ENCODE results near the gene TLE3.

Gene TLE3

DNA sequence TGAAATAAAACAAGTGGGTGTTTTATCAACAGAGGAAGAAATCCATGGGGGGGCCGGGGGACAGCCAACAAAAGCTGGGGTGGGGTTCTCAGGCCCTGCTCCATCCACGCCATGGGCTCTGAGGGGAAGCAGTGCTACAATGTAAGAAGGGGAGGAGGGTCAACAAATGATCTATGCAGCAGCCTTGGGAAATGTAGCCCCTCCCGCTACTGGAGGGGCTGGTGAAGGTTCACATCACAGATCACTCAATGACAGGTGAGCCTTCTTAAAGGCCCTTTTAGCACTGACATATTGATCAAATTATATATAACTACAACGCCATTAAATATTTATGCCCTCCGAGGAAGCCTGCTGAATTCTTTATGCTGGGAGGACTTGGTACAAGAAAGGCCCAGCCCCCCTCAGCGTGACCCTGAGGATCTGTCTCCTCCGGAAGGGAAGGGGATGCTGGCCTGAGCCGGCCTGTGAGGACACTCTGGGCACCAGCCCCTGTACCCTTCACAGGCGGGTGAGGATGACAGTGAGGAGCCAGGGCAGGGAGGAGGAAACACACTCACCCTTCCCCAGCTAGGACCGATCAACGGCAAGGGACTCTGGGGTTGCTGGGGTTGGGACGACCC is 15.3 kb downstream of the TLE3 start:
- no peak for DNase-seq (ENCODE audit: low read depth)

DNA sequence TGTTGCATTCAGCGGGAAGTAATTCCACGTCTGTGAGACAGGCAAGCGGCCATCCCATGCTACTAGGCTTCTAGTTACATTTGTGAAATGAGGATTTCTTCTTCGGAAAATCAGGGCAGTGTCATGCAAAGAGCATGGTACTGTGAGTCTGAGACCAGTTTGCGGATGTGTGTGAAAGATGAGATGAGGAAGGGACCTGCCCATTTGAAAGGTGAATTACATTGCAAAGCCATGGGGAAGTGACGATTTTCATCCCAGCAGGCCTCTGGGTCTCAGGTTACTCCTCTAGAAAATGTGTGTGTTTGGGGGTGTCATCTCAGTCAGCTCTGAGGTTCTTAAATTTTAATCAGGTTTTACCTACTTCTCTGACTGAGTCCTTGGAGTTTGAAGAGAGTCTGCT is 16.1 kb downstream of the TLE3 start:
- DNase-seq (ENCODE audit: low read depth) = no peak

DNA sequence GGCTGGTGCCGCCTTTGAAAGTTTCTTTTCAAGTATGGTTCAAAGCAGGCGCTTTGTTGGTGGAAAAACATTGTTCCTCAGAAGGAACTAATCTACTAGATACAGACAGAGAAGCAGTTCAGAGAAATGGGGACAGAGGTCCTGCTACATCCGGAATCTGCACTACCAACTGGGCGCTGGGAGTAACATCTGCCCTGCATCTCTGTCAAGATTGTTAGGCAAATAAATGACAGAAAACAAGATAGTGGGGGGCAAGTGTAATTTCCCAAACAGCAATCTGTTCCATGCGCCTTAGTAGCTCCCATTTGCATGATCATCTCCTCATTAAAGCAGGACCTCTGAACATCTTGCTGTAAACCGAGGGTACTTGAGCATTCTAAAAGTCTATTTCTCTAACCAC is 17.4 kb downstream of the TLE3 start:
- DNase-seq (ENCODE audit: low read depth) = no peak

DNA sequence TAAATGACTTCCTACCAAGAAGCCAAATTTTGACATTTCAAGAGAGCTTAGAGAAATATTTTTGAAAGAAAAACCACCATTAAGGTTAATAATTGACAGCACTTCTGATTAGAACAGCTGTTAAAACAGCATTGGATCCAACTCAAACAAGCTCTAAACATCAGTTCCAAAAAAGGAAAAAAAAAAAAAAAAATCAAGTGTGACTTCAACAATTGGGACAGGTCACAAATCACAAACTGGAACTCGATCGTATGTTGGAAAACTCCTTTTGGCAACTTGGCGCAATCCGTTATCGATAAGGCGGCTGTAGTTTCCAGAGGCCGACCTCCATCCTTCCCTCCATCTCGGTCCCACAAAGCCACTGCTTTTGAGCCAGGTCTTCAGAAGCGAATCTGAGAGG is 17.8 kb downstream of the TLE3 start:
- no peak for DNase-seq (ENCODE audit: low read depth)

DNA sequence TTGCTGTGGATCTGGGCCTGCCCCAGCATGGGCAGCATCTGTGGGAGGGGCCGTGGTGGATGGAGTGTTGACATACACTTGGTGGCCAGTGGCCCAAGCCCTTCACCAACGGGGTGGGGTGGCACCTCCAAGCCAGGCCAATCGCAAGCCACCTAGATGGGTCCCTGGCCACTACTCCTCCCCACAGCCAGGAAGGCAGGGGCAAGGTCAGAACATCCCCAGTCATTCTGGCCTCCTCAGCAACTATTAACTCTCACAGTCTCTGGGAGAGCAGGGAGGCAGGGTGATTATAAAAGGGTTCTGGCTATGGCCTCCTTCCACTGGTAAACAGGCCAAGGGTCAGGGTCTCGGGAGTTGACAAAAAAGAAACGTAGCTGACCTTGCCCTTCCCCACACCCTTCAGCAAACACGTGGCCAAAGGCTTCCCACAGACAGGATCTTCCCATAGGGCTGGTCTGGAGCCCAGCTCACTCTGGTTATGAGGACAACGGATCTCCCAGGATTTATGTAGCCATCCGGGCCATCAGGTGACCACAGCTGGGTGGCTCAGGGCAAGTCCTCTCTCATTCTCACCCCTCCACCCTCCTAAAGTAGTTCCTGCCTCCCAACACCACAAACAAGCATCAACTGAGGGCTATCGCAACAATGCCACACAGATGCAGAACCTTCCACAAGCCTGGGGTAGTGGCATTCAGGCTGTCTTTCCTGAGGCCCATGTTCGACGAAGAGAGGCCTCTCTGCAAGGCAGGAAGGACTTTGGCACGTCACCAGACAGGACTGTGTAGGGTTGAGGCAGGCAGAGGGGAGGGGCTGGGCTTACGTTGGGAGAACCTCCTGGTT is 18.9 kb downstream of the TLE3 start:
- DNase-seq (ENCODE audit: low read depth) = no peak

DNA sequence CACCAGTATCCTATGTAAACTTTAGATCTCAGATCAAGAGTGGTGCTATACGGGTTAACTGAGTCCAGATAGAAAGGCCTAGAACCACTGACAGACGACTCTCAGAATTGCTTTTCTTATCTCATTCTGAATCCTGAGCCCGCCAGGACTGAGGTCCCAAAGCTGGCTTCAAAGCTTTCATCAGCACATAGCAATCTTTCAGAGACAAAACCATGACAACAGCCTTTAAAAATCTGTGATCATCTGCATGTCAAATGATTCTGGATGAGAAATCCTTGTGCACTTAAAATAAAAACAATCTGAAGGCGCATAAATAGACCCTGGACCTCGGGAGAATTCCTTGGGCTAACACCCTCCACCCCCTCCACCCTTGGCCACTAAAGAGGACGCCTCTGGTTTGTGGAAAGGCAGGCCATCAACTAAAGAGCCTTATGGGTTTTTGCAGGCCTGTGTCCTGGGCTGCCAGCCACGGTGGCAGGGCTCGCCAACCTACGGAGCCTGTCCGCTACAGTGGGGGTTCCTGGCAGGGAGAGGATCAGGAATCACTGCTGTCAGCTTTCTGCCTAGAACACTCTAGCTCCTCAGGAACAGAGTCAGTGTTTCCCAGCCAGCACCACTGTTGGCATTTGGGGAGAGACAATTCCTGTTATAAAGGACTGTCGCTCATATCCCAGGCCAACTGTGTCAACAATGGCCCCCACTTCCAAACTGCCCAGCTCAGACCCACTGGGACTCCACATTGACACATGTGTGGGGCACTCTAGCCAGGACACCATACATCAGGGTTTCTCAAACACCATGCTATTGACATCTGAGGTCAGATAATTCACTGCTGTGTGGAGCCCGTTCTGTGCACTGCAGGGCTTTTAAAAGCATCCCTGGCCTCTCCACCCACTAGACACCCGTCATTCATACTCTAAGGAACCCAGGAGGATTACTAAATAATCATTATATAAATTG is 20.2 kb downstream of the TLE3 start:
- DNase-seq (ENCODE audit: low read depth) = no peak

DNA sequence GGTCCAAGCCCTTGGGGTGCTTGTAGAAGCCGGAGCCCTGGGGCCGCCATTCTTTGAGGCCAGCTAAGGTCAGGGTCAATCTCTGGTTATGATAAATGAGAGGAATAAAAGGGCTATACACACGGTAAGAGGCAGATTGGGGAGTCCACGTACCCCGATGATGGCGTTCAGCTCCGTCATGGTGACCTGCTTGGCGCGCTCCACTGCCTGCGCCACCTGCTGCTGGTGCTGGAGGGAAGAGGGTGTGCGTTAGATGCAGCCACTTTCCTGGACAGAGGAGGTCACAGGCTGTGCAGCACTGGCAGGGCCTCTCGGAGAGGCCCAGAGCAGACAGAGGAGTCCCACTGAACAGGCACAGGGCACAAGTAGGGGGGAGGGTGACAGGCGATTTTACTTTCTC is 23.3 kb downstream of the TLE3 start:
- no peak for DNase-seq (ENCODE audit: low read depth)

DNA sequence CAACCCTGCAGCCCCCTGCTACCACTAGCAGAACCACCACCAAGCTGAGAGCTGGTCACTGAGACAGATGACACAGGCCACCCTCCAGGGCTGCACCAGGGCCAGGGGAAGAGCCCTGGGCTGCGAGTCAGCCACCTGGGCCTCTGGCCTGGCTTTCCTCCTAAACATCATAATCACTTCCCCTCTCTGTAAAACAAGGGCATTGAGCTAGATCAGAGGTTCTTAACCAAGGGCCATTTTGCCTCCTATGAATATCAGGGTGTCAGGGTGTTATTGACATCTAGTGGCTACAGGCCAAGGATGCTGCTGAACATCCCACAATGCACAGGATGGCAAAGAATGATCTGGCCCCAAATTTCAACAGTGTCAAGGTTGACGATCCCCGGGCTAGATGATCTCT is 25.2 kb downstream of the TLE3 start:
- no peak for DNase-seq (ENCODE audit: low read depth)

DNA sequence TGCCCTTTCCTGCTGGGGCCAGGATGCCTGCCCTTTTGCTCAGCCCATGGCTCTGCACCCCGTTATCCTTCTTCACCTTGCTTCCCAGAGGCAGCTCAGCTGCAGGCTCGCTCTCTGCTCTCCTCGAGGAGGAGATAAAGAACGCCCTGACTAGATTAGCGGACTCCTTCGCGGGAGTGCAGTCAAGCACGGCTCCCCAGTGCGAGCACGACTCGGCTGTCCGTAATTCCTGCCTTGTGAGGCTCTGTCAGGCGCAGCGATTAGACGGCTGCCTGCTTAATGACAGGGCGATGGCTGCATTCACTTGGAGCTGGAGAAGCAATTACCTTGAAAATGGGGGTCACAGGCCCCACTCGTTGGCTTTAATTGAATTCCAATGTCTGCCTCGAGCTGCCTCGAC is 25.9 kb downstream of the TLE3 start:
- no peak for DNase-seq (ENCODE audit: low read depth)

DNA sequence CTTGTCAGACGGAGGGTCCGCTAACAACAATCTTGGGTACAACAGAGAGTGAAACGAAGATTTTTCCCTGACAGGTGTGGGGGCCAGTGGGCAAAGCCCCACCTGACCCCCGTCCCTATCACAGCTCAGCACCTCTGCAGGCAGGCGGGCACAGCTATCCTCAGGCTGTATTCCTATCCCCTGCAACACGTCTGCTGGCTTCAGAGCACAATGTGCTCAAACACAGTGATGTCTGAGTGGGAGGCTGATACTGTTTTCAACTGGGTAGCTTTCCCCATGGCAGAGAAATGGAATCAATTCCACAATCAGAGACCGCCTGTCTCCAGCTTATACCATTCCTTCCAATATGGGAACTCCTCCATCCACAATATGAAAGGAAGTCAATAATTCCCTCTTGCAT is 28.0 kb downstream of the TLE3 start:
- no peak for DNase-seq (ENCODE audit: low read depth)

DNA sequence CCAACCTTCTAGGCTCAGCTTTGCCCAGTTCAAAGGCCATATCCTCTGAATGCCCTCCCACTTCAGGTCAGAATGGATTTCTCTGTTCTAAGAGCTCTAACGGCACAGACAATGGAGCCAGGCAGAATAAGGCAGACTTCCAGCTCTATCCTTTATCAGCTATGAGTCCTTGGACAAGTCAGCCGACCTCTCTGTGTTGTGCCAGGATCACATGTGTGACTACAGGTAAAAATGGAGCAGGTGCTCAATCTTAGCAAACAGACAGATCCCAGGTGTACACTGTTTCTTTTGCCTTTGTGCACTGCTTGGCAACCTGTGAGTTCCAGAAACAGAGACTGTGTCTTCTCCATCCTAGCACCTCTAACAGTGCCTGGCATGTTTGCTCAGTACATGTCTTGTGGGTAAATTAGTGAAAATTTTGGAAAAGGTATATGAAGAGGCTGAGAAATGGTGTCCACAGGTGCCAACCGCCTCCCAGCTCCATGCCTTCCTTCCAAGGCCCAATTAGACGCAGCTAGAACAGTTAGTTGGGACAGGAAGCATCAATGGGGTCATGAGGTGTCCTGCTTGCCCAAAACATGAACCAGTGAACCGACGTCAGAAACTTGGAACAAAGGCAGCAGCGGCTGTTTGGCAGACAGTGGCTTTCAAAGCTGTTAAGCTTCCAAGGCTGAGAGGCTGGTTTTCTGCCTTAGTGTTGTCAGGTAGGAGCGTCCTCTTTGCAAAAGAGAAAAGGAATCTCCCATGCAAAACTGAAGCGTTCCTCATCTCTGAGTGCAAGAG is 28.7 kb downstream of the TLE3 start:
- no peak for DNase-seq (ENCODE audit: low read depth)

DNA sequence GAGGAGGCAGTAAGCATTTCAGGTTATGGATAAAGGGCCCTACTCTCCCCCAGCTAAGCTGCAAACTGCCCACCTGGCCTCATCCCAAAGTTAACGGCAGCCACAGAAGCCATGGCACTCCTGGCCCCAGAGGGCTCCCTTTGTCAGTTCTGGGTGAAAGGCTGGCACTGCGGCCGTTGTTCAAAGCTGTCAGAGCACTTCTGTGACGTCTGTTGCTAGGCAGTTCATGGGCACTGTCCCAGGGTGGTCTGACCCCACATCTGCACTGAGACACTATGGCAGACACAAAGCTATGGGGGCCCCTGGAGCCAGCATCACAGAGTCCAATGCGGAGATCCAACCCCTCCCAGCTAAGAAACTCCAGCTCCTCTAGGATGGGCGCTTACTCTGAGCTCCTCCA is 30.0 kb downstream of the TLE3 start:
- no peak for DNase-seq (ENCODE audit: low read depth)

DNA sequence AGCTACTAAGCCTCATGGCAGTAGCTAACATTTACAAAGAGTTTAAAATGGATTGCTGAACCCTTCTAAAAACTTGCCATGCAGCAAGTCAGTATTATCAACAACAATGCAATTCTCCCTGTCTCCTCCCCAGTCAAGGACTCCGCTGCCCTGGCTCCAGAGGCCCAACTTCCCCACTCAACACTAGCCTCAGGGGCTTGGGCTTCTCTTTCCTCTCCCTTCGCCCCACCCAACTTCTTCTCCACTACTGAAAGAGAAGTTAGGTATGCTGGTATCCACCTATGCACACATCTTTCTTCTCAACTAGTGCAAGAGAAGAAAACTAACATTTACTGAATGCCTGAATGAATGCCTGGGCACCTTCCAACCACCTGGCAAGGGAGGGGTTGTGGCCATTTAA is 30.7 kb downstream of the TLE3 start:
- no peak for DNase-seq (ENCODE audit: low read depth)

DNA sequence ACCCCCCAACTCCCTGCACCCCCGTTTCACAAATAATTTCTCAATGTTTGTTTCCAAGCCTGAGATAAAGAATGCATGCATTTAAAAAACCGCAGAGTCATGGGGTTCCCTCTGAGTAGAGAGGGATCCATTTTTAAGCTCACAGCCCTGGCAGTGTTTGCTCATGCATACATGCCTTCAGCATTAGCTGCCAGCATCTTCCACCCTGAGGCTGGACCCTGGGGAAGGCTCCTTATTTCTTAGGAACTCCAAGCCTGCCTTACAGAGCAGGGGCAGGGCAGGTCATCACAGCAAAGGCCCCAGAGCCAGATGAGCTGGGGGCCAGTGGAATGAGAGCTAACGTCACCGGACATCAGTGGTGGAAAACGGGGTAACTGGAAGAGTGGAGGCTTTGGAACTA is 31.3 kb downstream of the TLE3 start:
- no peak for DNase-seq (ENCODE audit: low read depth)

DNA sequence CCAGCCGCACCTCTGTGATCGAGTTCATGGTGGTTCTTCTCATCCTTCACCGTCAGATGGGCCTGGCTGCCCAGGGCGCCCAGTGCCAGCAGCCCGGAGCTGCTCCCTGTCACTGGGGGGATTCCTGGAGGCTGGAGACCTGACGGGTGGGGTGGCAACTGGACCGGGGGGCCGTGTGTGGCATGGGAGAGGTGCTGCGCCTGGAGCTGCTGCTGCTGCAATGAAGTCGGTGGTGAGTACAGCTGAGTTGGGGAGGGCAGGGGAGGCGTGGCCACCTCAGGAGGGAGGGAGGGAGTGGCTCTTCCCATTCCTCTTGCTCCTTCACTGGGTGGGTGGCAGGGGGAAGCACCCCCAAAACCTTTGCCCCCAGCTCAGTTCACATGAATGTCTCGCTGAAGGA is 31.7 kb downstream of the TLE3 start:
- no peak for DNase-seq (ENCODE audit: low read depth)

DNA sequence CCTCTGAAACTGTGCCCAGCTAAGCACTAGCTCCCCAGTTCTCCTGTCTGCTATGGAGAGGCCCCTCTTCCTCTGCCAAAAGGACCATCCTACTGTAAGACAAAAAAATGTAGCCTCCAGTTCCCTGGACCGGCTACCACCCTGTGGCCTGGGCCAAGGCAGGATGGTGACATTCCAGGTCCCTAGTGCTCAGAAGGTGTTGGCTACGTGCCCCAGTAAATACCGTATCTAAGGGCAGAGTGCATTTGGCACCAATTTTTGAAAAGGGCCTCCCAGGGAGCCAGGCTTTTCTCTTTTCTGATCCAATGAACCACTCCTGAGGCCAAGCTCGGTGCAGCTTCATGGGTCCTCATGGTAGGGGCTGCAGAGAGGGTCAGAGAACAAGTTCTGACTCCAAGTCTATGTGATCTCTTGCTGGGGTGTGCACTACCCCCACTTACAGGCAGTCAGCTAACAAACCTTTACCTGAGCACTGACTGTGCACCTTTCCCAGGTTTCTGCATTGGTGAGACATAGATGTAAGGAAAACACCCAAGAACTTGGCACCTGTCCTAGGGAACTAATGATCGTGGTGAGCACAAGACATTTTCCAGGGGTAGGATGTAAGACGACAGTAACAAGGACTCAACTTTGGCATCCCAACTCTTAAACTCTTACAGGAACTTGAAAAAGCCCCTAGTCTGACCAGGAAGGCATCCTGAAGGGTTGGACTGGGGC is 32.6 kb downstream of the TLE3 start:
- no peak for DNase-seq (ENCODE audit: low read depth)

DNA sequence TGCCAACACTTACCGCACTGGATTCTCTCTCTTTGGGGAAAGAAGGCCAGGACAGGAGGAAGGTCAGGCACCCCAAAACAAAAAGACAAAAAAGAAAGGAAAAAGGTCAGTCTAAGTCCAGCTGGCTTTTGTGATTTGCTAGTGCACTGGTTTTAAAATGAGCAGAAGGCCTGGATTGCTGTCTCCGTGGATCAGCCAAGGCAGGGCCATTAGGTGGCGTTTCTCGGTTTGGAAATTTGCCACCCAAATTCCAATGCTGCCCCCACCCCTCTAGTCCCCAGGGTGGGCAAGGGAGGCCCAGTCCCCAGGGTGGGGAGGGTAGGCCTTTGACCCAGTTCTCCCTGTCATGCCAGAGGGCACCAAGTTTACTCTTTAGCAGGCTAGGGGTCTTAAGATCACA is 33.3 kb downstream of the TLE3 start:
- no peak for DNase-seq (ENCODE audit: low read depth)

DNA sequence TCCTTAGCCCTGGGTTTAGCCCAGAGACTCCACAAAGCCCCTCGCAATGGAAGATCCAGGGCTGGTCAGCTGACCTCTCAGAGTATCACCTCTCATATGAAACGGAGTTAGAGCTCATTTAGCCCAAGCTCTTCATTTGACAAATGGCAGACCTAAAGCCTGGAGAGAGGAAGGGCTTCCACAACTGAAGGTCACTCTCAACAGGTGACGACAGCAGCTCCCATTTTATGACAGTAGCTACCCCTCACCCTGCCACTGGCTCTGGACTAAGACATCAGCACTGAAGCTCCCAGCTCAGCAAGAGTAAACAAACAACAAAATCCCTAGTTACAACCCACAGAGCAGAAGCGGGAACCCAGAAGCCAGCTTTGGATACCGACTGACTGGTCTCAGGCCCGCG is 33.7 kb downstream of the TLE3 start:
- DNase-seq (ENCODE audit: low read depth) = no peak

DNA sequence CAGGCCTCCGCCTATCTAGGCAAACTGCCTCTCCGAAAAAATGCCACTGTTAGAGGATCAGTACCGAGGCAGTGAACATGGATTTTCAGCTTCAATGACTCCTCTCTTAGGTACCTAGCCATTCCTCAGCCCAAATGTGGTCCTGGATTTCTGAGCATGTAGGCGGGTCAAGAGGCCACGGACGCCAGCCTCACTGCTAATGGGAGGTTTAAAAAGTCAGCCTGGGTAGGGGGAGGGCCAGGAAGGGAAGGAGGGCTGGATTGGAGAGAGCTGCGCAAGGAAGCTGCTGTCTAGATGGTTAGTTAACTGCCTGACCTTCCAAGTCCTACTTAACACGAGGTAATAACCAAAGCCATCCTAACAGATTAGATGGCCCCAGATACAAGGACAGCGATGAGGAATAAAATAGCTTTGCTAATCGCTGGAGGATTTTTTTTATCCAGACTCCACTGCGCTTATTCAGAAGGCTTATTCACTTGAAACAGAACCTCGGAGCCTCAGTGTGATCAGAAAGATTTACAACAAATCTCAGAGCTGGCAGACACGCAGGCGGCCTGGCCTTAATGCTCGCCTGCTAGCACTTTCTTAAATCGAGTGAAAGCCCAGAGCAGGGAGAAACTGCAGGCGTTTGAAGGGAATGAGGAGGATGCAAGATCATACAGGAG is 34.3 kb downstream of the TLE3 start:
- no peak for DNase-seq (ENCODE audit: low read depth)

DNA sequence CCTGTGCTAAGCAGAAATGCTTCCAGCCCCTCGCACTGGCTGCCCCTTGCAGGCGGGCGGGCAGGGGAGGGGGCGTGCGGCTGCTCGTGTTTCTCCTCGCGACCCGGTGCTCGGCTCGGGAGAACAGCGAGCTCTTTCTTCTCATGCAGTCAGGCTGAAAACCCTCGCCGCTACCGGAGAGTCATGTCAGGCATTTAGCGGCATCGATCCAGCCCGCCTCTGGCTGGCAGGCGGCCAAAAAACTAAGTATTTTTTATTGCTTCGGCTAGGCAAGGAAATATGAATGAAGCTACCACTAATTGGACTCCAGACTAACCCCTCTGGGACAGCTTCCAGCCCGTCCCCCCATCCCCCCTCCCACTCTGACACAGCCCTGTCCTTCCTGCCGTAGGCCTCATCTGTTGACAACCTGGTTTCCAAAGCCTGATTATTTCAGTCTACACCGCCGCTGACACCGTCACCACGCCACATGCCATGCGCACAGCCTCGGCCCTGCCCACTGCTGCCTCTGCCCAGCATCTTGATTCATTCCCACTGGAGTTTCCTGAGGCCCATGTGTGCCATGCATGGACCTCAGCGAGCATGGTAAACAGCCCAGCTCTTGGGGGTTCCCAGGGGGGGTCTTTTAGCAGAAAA is 35.3 kb downstream of the TLE3 start:
- DNase-seq (ENCODE audit: low read depth) = no peak
